ENCODE data around the gene PCDHA4. TPM values are rescaled to one million over a fixed set of nuclear protein-coding genes. Genes with fewer than 3 reads are reported as not detected.

PCDHA4 gene
- total and polyA plus RNA-seq, 2 of the 13 experiments (the other 11 are each of a cell fraction or from before 2014, with no cell fraction given), result not detected

GRCh38 chr5:140764177-140764973 lies 42.5 kb upstream of the PCDHA4 start:
- Histone ChIP-seq H3K4me3 (replicated peaks in 1 of 3; ENCODE audit: insufficient read depth in 1 of 3, low read depth in 2 of 3, low read length in 3 of 3) (no peak overlapping the region), H3K9me3 (ENCODE audit: low read length) (peaks cover 86% of the 10 kb centered on the region), H3K27me3 (ENCODE audit: control insufficient read depth in 1 of 2, insufficient read depth in 2 of 2, low read length in 2 of 2) (no peaks in the 10 kb centered on the region), H3K79me2 (ENCODE audit: insufficient read depth, low read length) (no peaks in the 10 kb centered on the region), H3K27ac (ENCODE audit: extremely low read length, insufficient read depth, low read length) (no peak overlapping the region), H3K9ac (ENCODE audit: insufficient read depth, low read depth, low read length) (no peak overlapping the region), H3K4me2 (ENCODE audit: low read depth, low read length) (no peak overlapping the region), H2AFZ (ENCODE audit: low read length) (no peak overlapping the region), H4K20me1 (ENCODE audit: insufficient read depth, low read length) (no peaks in the 10 kb centered on the region), H3K36me3 (replicated peaks in 1 of 2; ENCODE audit: control insufficient read depth in 1 of 2, insufficient read depth in 2 of 2, low read length in 2 of 2) (no peaks in the 10 kb centered on the region), H3K4me1 (ENCODE audit: insufficient read depth, low read length) (no peaks in the 10 kb centered on the region)
- CTCF ChIA-PET (ENCODE audit: low intra/inter-chr PET ratio, low total read pairs), result no interaction called here
- in situ Hi-C loops (cut with HindIII; ENCODE audit: extremely low pct_ligation_motif_present, low pct_unique_long_range_greater_than_20kb), result loop anchor here (25.0 kb wide), 1 partner anchor 498 kb away; no protein-coding TSS in a partner anchor
- BruUV-seq (replicated peaks), result no TSS peak
- no peak for TF ChIP-seq TFE3 (CRISPR knock-in tag; IDR thresholded peaks at IDR 0.05)
- FAIRE-seq (no peak), DNase-seq (ENCODE audit: low spot score) (no peak), ATAC-seq (no peak)
- POLR2A ChIA-PET, result no interaction called here
- WGBS (ENCODE audit: low lambda C conversion rate), result 25% methylated on average over 2 of the region's 2 CpGs
- intact Hi-C loops (cut with micrococcal nuclease; ENCODE audit: unreplicated experiment), result no loop called here

- Histone ChIP-seq H3K4me3 (replicated peaks in 1 of 3; ENCODE audit: insufficient read depth in 1 of 3, low read depth in 2 of 3, low read length in 3 of 3) (no peak overlapping the region), H2AFZ (ENCODE audit: low read length) (no peak overlapping the region), H4K20me1 (ENCODE audit: insufficient read depth, low read length) (no peaks in the 10 kb centered on the region), H3K4me1 (ENCODE audit: insufficient read depth, low read length) (no peaks in the 10 kb centered on the region), H3K27me3 (ENCODE audit: control insufficient read depth in 1 of 2, insufficient read depth in 2 of 2, low read length in 2 of 2) (no peaks in the 10 kb centered on the region), H3K27ac (ENCODE audit: extremely low read length, insufficient read depth, low read length) (no peak overlapping the region), H3K9me3 (ENCODE audit: low read length) (peaks cover 97% of the 10 kb centered on the region), H3K9ac (ENCODE audit: insufficient read depth, low read depth, low read length) (no peak overlapping the region), H3K4me2 (ENCODE audit: low read depth, low read length) (no peak overlapping the region), H3K79me2 (ENCODE audit: insufficient read depth, low read length) (no peaks in the 10 kb centered on the region), H3K36me3 (replicated peaks in 1 of 2; ENCODE audit: control insufficient read depth in 1 of 2, insufficient read depth in 2 of 2, low read length in 2 of 2) (no peaks in the 10 kb centered on the region)
- intact Hi-C loops (cut with micrococcal nuclease; ENCODE audit: unreplicated experiment) (no loop called here), in situ Hi-C loops (cut with HindIII; ENCODE audit: extremely low pct_ligation_motif_present, low pct_unique_long_range_greater_than_20kb) (loop anchor here (25.0 kb wide), 1 partner anchor 495 kb away; no protein-coding TSS in a partner anchor)
- no TSS peak for BruUV-seq (replicated peaks)
- no peak for ATAC-seq
- 43% methylated on average over 4 of the region's 4 CpGs for WGBS (ENCODE audit: low lambda C conversion rate)
- FAIRE-seq, result no peak
- POLR2A ChIA-PET, result no interaction called here
- CTCF ChIA-PET (ENCODE audit: low intra/inter-chr PET ratio, low total read pairs), result no interaction called here
- no peak for DNase-seq (ENCODE audit: low spot score)
- TF ChIP-seq ZNF564 (CRISPR knock-in tag; IDR thresholded peaks at IDR 0.05), result no peak
- TF ChIP-seq LBX2 (CRISPR knock-in tag; IDR thresholded peaks at IDR 0.05; ENCODE audit: borderline replicate concordance), result no peak
- TF ChIP-seq IRF1 (CRISPR knock-in tag; IDR thresholded peaks at IDR 0.05; ENCODE audit: low read depth), result no peak
- no peak for TF ChIP-seq PRMT3 (CRISPR knock-in tag; IDR thresholded peaks at IDR 0.05; ENCODE audit: borderline replicate concordance, low read depth)
- no peak for TF ChIP-seq IRF9 (CRISPR knock-in tag; IDR thresholded peaks at IDR 0.05; ENCODE audit: borderline replicate concordance)
- TF ChIP-seq ELF4 (CRISPR knock-in tag; IDR thresholded peaks at IDR 0.05; ENCODE audit: borderline replicate concordance), result no peak
- no peak for TF ChIP-seq EEA1 (CRISPR knock-in tag; IDR thresholded peaks at IDR 0.05; ENCODE audit: borderline replicate concordance)
- TF ChIP-seq WIZ (CRISPR knock-in tag; IDR thresholded peaks at IDR 0.05), result no peak
- no peak for TF ChIP-seq MEIS2 (CRISPR knock-in tag; IDR thresholded peaks at IDR 0.05)
- no peak for TF ChIP-seq ZNF546 (CRISPR knock-in tag; conservative IDR thresholded peaks at IDR 0.05)
- TF ChIP-seq POLR2G (IDR thresholded peaks at IDR 0.05; ENCODE audit: low read depth, low read length), result no peak
- no peak for TF ChIP-seq ZNF552 (CRISPR knock-in tag; IDR thresholded peaks at IDR 0.05; ENCODE audit: borderline replicate concordance)
- TF ChIP-seq JUN (CRISPR knock-in tag; IDR thresholded peaks at IDR 0.05), result no peak
Measured at GRCh38 chr5:140767444-140767843, 39.4 kb upstream of the PCDHA4 start.

All from HepG2 (cell line).